ENCODE data around the gene IGSF23.
A peak's percentile ranks its signal among the peaks of the same experiment; 100 is the strongest.
"Not testable (repeated sequence)": the region's sequence is repeated elsewhere in the genome, so short reads cannot be mapped to it uniquely, and the experiment has no call there.

IGSF23 gene

DNA sequence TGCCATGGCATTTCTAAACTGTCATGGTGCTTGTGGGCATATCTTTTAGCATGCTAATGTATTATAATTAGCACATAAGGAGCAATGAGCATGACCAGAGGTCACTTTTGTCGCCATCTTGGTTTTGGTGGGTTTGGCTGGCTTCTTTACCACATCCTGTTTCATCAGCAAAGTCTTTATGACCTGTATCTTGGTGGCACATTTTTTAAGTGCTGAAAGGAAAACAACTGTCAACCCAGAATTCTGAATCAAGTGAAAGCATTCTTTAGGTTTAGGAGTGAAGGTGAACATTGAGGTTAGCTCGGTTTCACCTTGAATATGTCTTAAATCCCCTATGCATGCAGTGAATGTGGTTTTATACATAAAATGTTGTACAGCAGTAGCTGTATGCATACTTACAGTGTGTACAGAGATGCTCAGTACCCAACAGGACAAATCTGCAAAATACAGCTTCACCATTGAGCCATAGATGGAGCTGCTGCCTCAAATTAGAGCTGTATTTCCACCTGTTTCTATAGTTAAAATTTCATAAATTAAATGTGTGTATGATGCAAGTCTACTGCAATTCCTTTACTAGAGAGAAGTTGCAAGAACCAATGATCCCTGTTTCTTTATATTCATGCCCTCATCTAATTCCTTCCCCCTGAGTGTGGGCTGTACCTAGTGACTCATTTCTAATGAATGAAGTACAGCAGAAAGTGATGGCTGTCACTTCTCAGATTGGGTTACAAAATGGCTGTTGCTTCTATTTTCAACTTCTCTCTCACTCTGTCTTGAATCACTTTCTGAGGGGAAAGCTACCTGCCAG lies 25.2 kb upstream of the IGSF23 start:
- peak; percentile 61 for DNase-seq (ENCODE audit: low read depth)

DNA sequence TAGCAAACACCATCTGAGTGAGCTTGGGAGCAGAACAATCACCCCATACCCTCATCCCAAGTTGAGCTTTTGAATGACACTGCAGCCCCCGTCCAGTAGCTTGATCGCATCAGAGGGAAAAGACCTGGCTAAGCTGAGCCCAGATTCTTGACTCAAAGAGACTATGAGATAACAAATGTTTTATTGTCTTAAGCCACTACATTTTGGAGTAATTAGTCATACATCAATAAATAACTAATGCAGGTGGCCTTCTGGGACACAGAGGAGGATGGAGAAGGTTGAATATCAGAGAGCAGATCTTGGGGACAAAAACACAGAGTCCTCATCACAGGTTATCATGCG lies 24.6 kb upstream of the IGSF23 start:
- DNase-seq (ENCODE audit: low read depth), result no peak

DNA sequence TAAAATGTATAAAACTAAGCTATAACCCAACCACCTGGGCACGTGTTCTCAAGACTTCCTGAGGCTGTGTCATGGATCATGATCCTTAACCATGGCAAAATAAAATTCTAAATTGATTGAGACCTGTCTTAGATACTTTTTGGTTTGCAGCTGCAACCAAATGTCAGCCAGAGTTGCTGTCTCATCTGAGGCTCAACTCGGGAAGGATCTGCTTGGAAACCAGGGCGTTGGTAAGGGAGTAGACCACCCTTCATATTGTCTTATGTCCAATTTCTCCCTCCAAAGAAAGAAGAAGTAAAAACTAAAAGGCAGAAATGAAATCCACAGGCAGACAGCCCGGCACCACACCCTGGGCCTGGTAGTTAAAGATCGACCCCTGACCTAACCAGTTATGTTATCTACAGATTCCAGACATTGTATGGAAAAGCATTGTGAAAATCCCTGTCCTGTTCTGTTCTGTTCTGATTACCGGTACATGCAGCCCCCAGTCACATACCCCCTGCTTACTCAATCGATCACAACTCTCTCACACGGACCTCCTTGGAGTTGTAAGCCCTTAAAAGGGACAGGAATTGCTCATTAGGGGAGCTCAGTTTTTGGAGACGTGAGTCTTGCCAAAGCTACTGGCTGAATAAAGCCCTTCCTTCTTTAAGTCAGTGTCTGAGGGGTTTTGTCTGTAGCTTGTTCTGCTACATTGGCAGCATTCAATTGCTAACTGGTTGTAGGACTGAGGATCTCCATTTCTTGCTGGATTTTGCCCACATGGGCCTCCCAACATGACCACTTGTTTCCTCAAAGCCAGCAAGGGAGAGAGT lies 22.9 kb upstream of the IGSF23 start:
- no peak for DNase-seq (ENCODE audit: low read depth)

DNA sequence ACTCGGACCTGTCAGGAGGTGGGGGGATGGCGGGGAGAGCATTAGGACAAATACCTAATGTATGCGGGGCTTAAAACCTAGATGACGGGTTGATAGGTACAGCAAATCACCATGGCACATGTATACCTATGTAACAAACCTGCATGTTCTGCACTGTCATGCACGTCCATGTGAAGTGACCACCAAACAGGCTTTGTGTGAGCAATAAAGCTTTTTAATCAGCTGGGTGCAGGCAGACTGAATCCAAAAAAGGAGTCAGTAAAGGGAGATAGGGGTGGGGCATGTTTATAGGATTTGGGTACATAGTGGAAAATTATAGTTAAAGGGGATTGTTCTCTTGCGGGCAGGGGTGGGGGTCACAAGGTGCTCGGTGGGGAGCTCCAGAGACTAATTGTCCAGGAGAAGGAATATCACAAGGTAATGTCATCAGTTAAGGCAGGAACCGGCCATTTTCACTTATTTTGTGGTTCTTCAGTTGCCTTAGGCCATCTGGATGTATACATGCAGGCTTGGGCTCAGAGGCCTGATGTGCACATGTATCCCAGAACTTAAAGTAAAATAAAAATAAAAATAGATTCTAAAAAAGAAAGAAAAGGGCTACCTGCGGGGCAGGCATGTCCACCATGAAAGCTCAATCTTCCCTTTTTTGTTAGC lies 21.9 kb upstream of the IGSF23 start:
- DNase-seq (ENCODE audit: low read depth), result not testable (repeated sequence)

DNA sequence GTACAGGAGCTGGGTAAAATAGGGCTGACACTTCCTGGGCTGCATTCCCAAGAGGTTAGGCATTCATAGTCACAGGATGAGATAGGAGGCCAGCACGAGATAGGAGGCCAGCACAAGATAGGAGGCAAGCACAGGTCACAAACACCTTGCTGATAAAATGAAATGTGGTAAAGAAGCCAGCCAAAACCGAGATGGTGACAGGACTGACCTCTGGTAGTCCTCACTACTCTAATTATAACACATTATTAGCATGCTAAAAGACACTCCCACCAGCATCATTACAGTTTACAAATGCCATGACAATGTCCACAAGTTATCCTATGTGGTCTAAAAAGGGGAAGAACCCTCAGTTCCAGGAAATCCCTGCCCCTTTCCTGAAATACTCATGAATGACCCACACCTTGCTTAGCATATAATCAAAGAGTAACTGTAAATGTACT lies 20.9 kb upstream of the IGSF23 start:
- no peak for DNase-seq (ENCODE audit: low read depth)

DNA sequence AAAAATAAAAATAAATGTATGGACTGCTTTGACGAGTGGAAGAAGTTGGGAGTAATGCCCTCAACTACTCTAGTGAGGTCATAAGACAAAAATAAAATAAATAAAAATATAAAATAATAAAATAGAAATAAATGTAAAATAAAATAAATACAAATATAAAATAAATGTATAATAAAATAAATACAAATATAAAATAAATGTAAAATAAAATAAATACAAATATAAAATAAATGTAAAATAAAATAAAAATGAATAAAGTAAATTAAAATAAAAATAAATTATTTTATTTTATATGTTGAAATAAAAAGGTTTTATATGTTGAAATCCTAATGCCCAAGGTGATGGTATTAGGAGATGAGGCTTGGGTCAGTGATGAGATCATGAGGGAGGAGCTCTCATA lies 20.1 kb upstream of the IGSF23 start:
- DNase-seq (ENCODE audit: low read depth), result no peak

DNA sequence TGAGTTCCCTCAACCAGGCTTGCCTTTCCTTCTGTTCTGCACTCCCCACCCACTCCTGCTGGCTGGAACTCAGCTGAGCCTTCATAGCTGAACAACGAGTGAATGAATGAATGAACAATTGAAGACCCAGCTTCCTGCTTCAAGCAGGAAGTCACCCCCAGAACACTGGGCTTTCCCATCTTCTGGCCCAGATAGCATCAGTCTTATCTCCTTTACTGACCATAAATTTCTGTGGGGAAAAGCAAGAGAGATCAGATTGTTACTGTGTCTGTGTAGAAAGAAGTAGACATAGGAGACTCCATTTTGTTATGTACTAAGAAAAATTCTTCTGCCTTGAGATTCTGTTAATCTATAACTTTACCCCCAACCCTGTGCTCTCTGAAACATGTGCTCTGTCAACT lies 19.5 kb upstream of the IGSF23 start:
- DNase-seq (ENCODE audit: low read depth), result not testable (repeated sequence)

DNA sequence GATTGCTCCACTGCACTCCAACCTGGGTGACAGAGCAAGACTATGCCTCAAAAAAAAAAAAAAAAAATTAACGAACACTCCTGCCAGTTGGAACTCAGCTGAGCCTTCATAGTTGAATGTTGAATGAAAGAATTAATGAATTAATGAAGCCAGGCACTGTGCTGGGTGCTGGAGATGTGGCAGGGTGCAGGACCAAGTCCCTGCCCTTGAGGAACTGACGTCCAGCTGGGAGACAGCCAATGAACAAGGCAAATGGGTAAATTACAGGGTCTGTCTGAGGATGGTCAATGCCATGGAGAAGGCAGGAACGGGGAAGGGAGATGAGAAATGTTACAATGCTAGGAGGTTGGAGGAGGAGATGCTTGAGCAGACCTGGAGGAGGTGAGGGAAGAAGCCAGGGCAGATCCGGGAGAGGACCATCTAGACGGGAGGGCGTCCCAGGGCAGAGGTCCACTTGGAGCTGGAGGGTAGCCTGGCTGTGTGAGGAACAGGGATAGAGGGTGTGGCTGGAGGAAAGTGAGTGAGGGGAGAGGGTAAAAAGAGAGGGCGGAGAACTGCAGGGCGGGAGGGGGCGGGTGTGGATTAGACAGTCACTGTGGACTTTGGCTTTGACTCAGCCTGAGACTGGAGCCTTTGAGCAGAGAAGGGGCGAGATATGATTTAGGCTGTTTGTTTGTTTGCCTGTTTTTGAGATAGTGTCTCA lies 16.8 kb upstream of the IGSF23 start:
- no peak for DNase-seq (ENCODE audit: low read depth)

DNA sequence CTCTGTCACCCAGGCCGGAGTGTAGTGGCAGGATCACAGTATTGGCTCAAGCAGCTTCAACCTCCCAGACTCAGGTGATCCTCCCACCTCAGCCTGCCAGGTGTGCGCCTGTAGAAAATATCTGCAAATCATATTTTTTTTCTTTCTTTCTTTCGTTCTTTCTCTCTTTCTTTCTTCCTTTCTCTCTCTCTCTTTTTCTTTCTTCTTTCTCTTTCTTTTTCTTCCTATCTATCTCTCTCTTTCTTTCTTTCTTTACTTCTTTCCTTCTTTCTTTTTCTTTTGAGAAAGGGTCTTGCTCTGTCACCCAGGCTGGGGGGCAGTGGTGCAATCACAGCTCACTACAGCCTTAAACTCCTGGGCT lies 16.3 kb upstream of the IGSF23 start:
- DNase-seq (ENCODE audit: low read depth), result no peak

DNA sequence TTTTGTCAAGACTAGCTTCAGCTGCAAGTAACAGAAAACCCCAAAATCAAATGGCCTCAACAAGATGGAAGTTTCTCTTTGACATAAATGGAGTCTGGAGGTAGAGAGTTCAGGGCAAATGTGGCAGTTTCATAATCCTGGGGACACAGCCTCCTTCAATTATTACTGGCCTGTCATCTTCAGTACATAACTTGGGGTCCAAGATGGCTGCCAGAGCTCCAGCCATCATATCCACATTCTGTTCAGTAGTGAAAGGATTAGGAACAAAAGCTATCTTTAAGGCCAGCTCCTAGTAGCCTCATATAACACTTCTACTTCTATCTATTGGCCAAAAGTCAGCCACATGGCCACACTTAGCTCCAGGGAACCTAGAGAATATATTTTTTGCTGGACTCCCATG lies 15.0 kb upstream of the IGSF23 start:
- DNase-seq (ENCODE audit: low read depth), result no peak

DNA sequence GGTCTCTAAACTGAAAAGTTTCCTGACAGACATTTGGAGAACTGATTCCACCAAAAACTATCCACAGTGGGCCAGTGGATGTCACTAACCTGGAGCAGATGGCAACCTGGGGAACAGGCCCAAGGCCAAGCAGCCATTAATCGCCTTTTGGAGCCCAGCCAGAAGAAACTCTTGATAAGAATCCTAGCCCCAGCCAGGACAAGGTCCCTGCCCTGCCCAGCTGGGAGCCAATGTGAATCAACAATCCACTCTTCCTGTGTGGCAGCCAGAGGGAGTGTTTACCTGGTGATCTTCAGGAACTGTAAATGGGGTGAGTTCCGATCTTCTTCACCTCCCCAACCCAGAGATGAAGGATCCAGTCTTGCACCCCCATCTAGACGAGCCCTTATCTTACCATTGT lies 14.5 kb upstream of the IGSF23 start:
- no peak for DNase-seq (ENCODE audit: low read depth)

DNA sequence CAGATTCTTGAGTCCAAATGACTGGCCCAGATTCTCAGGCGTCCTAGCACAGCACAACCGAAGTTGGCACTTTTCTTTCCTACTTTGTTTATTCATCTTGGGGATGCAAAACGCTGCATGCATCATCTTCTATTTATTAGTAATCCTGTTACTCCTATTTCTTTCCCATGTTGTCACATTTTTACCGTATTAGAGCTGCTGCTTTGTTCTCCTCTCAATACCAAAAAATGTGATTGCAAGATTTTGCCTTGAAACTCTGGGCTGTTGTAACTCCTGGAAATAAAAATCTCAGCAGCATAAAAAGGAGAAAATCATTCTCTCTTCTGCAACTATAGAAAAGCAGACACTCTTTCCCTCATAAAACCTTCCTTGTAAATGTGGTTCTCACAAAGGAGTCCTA lies 12.9 kb upstream of the IGSF23 start:
- DNase-seq (ENCODE audit: low read depth), result no peak

DNA sequence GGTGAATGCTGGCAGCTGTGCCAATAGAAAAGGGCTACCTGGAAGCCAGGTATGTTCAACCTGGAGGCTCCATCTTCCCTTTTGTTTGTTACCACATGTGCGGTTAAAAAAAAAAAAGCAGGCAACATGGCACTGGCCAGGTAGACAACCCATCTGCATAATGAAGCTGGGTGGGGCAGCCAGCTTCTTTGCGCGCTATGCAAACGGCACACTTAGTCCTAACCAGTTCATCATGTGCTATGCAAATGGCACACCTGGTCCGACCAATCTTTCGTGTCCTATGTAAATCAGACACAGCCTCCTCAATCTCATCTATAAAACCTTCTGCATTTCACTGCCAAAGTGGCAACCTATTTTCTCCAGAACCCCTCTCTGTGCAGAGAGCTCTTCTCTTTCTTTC lies 11.3 kb upstream of the IGSF23 start:
- no peak for DNase-seq (ENCODE audit: low read depth)

DNA sequence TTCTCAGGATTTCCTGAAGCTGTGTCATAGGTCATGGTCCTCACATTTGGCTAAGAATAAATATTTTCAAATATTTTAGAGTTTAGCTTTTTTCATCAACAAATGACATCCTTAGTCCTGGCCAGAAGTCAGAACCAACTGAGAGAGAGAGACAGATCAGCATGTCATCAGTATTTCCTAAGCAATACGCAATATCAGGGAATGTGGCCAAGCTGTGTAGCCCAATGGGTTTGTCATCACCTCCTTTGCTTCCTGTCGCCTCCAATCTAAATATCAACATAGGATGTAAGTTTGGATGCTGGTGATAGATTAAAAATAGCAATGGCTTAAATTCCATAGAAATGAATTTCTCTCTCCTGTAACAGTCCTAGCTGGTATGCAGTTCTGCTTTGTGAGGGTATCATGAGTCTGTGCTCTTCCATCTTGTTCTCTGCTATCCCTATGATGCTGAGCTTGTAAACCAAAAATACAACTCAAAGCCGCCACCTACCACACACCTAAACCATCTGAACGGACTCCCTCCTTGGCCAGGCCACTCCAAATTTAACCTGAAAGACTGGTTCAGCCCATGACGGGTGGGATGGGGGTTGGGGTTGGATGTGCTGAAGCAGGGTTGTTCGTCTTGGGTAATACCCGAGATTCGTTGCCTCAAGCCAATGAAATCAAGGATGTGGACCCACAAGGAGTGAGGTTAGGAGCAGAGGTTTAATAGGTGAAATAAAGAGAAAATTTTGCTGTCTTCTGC lies 10.0 kb upstream of the IGSF23 start:
- DNase-seq (ENCODE audit: low read depth), result no peak

DNA sequence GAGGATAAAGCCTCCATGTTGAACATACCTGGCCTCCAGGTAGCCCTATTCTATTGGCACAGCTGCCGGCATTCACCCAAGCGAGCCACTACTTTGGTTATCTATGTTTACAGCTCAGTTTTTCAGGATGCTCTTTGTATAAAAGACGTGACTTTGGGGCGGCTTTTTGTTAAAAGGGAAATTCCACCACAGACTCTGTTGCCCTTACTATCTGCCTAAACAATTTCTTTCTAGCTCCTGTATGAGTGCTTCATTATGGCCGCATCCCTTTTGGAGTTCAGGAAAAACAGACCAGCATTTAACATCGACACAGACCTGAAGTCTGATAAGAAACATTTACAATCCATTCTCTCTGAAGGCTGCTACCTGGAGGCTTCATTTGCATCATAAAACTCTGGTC lies 9.1 kb upstream of the IGSF23 start:
- no peak for DNase-seq (ENCODE audit: low read depth)

DNA sequence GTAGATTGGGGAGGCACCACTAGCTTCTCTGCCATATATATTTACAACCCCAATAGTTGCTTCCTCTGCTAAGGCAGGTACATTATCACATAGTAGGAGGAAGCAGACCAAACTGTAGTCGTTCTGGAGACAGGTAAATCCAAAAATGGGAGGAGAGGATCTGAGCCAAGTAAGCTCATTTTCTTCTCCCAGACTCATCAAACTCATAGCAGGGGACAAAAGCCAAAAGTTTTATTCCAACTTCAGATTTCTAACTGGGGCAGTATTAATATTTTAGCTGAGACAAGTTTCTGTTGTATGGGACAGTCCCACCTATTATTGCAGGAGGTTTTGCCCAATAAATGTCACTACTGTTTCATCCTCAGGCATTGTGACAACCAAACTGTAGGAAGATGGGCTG lies 7.8 kb upstream of the IGSF23 start:
- no peak for DNase-seq (ENCODE audit: low read depth)

DNA sequence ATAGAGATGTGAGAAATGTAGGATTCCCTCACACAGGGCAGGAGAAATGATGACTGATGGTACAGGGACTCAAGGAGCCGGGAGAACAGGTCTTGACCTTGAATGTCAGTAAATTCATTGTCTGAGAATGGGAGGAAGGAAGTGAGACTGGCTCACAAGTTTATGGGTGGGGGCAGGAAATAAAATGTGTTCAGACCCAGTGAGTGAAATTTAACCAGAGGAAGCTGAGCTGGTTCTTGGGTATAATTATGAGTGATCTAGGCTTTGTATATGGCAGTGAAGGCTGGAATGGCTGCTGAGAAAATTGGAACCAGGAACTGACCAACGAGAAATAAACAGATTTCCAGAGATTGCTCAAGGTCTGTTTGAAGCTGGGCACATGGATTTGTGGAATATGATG lies 6.3 kb upstream of the IGSF23 start:
- DNase-seq (ENCODE audit: low read depth), result no peak

DNA sequence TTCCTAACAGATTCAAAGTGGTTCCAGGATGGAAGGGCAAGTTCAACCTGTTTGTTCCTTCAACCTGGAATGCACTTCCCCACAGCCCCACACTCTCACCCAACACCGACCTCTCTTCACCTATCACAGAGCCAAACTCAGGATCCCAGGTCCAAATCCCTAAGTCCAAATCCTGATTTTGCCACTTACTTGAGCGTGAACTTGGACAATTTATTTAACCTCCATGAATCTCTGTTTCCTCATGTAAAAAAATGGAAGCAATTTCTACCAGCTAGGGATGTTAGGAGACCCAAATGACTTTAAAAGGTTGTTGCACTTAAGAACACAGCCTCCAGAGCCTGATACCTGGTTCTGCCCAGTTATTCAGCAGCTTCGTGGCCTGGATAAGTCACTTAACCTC lies 5.4 kb upstream of the IGSF23 start:
- no peak for DNase-seq (ENCODE audit: low read depth)

DNA sequence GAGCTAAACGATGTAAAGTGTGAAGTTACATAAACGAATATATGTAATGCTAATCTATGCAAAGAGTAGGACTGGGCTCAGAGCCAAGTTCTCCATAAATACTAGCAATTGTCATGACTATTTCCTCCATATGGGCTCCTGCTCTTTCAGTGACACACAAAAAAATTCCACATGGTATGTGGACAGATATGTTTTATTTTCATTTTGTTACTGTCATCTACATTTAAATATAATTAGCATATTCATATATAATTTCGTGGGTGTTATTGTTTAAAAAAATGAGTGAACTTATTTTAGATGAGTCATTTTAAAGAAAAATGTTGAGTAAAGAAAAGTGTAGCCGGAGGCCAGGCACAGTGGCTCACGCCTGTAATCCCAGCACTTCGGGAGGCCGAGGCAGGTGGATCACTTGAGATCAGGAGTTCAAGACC lies 5.0 kb upstream of the IGSF23 start:
- DNase-seq (ENCODE audit: low read depth), result no peak

DNA sequence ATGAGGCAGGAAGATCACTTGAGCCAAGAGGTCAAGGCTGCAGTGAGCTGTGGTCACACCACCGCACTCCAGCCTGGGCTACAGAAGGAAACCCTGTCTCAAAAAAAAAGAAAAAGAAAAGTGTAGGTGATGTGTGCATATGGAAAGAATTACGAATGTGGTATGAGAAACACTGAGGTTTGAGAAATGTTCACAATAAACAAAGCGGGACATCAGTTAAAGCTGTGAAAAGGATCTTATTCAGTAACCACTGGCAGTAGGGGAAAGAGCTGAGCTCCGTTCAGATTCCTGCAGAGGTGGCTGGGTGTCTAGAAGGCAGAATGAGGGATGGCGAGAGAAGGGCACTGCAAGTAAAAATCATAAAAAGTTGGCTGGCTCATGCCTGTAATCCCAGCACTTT lies 4.1 kb upstream of the IGSF23 start:
- no peak for DNase-seq (ENCODE audit: low read depth)

DNA sequence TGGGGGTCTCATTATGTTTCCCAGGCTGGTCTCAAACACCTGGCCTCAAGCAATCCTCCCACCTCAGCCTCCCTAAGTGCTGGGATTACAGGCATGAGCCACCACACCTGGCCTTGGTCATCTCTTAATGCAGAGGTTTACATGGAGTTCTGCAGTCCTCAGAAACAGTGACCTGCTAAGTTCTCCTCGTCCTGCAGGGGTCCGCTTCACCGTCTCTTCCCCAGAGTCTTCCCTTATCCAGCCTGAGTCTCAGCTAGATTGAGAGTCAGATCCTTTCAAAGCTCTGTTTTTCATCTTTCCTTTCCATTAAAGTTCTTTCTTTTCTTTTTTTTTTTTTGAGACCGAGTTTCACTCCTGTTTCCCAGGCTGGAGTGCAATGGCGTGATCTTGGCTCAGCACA lies 2.9 kb upstream of the IGSF23 start:
- DNase-seq (ENCODE audit: low read depth), result not testable (repeated sequence)

DNA sequence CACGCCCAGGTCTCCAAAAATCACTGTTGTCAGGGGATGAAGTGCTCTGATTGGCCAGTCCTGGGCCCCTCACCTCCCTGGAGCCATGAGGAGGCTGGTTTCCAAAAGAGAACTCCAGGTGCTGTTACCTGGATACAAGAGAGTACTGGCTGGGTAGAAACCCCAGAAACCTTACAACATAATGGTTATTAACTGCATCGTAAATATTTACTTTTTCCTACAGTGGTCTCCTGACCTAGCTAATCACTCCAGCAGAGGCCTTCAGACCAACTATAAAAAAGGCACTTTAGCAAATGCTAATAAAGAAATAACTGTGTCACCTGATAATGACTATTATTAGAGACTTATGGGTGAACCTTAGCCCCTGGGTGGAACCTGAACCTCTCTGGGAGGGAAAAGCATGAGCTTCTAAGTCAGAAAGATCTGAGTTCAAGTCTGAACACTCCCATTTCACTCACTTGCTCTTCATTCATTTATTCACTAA lies 1.5 kb upstream of the IGSF23 start:
- DNase-seq (ENCODE audit: low read depth), result no peak

All from CMK (cell line).